Measurements from ENCODE around the gene TMEM94.

Gene TMEM94

DNA sequence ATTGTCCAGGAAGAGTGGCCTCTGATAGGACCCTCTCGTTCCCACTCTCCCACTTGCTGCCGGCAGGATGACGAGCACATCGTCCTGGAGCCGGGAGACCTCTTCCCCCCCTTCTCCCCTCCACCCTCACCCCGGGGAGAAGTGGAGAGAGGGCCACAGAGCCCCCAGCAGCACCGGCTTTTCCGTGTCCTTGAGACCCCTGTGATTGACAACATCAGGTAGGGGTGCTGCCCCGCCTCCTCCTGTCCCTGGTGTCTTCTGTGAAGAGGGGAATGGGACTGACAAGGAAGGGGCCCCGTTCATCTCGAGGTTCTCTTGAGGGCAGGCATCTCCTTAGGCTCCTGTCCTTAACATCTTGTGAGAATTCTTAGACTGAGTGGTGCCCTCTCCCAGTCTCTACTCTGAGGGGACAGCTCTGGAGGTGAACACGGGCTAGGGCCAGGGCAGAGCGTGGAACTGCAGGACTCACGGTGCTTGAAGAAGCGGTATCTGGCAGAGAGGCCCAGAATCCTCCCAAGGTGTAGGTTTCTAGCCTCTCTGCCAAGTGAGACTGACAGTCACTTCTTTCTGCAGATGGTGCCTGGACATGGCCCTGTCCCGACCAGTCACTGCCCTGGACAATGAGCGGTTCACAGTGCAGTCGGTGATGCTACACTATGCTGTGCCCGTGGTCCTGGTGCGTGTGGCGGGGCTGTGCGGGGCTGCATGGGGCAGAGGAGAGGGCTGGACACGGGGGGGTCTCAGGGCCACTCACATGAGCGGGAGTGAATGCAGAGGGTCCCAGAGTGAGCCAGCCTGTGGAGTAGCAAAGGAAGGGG is 32.5 kb downstream of the TMEM94 start:
- no peak overlapping the region for H3K27ac ChIP-seq (ENCODE audit: extremely low read depth, low read depth, low read length)
- no peaks in the 10 kb centered on the region for H3K9me3 ChIP-seq (ENCODE audit: control insufficient read depth, insufficient read depth, low read depth, low read length)
- no peaks in the 10 kb centered on the region for H3K4me1 ChIP-seq (ENCODE audit: control insufficient read depth, insufficient read depth, low read length)
- TF ChIP-seq, protein P1, sequence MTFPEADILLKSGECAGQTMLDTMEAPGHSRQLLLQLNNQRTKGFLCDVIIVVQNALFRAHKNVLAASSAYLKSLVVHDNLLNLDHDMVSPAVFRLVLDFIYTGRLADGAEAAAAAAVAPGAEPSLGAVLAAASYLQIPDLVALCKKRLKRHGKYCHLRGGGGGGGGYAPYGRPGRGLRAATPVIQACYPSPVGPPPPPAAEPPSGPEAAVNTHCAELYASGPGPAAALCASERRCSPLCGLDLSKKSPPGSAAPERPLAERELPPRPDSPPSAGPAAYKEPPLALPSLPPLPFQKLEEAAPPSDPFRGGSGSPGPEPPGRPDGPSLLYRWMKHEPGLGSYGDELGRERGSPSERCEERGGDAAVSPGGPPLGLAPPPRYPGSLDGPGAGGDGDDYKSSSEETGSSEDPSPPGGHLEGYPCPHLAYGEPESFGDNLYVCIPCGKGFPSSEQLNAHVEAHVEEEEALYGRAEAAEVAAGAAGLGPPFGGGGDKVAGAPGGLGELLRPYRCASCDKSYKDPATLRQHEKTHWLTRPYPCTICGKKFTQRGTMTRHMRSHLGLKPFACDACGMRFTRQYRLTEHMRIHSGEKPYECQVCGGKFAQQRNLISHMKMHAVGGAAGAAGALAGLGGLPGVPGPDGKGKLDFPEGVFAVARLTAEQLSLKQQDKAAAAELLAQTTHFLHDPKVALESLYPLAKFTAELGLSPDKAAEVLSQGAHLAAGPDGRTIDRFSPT (tag by site-specific recombination; IDR thresholded peaks at IDR 0.05): no peak
- TF ChIP-seq ZNF555 (tag by site-specific recombination; conservative IDR thresholded peaks at IDR 0.05) (no peak), GLI4 (tag by site-specific recombination; IDR thresholded peaks at IDR 0.05) (no peak), ZNF558 (tag by site-specific recombination; IDR thresholded peaks at IDR 0.05) (no peak), ZNF324 (tag by site-specific recombination; IDR thresholded peaks at IDR 0.05) (no peak), ZNF202 (tag by site-specific recombination; IDR thresholded peaks at IDR 0.05; ENCODE audit: borderline replicate concordance) (no peak), PRDM1 (tag by site-specific recombination; IDR thresholded peaks at IDR 0.05) (no peak), ZBTB48 (tag by site-specific recombination; IDR thresholded peaks at IDR 0.05) (no peak), ZNF335 (tag by site-specific recombination; conservative IDR thresholded peaks at IDR 0.05) (no peak), GFI1B (tag by site-specific recombination; IDR thresholded peaks at IDR 0.05) (no peak)
- TF ChIP-seq, protein P2, sequence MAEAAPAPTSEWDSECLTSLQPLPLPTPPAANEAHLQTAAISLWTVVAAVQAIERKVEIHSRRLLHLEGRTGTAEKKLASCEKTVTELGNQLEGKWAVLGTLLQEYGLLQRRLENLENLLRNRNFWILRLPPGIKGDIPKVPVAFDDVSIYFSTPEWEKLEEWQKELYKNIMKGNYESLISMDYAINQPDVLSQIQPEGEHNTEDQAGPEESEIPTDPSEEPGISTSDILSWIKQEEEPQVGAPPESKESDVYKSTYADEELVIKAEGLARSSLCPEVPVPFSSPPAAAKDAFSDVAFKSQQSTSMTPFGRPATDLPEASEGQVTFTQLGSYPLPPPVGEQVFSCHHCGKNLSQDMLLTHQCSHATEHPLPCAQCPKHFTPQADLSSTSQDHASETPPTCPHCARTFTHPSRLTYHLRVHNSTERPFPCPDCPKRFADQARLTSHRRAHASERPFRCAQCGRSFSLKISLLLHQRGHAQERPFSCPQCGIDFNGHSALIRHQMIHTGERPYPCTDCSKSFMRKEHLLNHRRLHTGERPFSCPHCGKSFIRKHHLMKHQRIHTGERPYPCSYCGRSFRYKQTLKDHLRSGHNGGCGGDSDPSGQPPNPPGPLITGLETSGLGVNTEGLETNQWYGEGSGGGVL (tag by site-specific recombination; IDR thresholded peaks at IDR 0.05): no peak
- TF ChIP-seq, protein P3, sequence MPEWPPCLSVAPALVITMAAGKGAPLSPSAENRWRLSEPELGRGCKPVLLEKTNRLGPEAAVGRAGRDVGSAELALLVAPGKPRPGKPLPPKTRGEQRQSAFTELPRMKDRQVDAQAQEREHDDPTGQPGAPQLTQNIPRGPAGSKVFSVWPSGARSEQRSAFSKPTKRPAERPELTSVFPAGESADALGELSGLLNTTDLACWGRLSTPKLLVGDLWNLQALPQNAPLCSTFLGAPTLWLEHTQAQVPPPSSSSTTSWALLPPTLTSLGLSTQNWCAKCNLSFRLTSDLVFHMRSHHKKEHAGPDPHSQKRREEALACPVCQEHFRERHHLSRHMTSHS (tag by site-specific recombination; IDR thresholded peaks at IDR 0.05): no peak
- H3K4me3 ChIP-seq (ENCODE audit: low read depth, low read length): no peak overlapping the region
- ChIA-PET CTCF (no interaction called here), POLR2A (interaction anchor here (1.1 kb wide), 1 partner anchor 33 kb away, joined by 3 read pairs; the partner anchor contains the start of gene TMEM94)
- peaks cover 0 to 45% of the 10 kb centered on the region in 2 experiments; a peak in 2 of 3 replicates for H3K36me3 ChIP-seq (ENCODE audit: control insufficient read depth in 2 of 2, insufficient read depth in 1 of 2, low read length in 2 of 2)

DNA sequence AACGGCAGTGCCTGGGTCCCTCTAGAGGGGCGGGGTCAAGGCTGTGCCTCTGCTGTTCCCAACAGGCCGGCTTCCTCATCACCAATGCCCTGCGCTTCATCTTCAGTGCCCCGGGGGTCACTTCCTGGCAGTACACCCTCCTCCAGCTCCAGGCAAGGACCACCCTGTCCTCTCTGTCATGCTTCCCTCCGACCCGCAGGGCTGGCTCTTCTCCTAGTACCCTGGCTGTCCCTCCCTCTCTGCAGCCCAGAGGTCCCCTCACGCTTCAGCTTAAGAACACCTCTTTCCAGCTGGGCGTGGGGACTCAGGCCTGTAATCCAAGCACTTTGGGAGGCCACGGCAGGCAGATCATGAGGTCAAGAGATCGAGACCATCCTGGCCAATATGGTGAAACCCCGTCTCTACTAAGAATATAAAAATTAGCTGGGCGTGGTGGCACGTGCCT is 33.1 kb downstream of the TMEM94 start:
- no peak overlapping the region for H3K4me3 ChIP-seq (ENCODE audit: low read depth, low read length)
- no peak overlapping the region for H3K27ac ChIP-seq (ENCODE audit: extremely low read depth, low read depth, low read length)
- peaks cover 0 to 51% of the 10 kb centered on the region in 2 experiments; a peak in 2 of 3 replicates for H3K36me3 ChIP-seq (ENCODE audit: control insufficient read depth in 2 of 2, insufficient read depth in 1 of 2, low read length in 2 of 2)
- CTCF ChIA-PET: no interaction called here
- POLR2A ChIA-PET: interaction anchor here (0.6 kb wide), 1 partner anchor 619 kb away, joined by 3 read pairs; no protein-coding TSS in a partner anchor
- no peaks in the 10 kb centered on the region for H3K4me1 ChIP-seq (ENCODE audit: control insufficient read depth, insufficient read depth, low read length)
- TF ChIP-seq YY2 (tag by site-specific recombination; IDR thresholded peaks at IDR 0.05): no peak
- no peak for TF ChIP-seq ZBTB48 (tag by site-specific recombination; IDR thresholded peaks at IDR 0.05)
- TF ChIP-seq ZNF560 (tag by site-specific recombination; IDR thresholded peaks at IDR 0.05; ENCODE audit: borderline replicate concordance): no peak
- TF ChIP-seq, protein P4, sequence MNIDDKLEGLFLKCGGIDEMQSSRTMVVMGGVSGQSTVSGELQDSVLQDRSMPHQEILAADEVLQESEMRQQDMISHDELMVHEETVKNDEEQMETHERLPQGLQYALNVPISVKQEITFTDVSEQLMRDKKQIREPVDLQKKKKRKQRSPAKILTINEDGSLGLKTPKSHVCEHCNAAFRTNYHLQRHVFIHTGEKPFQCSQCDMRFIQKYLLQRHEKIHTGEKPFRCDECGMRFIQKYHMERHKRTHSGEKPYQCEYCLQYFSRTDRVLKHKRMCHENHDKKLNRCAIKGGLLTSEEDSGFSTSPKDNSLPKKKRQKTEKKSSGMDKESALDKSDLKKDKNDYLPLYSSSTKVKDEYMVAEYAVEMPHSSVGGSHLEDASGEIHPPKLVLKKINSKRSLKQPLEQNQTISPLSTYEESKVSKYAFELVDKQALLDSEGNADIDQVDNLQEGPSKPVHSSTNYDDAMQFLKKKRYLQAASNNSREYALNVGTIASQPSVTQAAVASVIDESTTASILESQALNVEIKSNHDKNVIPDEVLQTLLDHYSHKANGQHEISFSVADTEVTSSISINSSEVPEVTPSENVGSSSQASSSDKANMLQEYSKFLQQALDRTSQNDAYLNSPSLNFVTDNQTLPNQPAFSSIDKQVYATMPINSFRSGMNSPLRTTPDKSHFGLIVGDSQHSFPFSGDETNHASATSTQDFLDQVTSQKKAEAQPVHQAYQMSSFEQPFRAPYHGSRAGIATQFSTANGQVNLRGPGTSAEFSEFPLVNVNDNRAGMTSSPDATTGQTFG (tag by site-specific recombination; IDR thresholded peaks at IDR 0.05; ENCODE audit: borderline replicate concordance): no peak
- no peak for TF ChIP-seq ZBTB7A (tag by site-specific recombination; IDR thresholded peaks at IDR 0.05; ENCODE audit: low read depth)
- TF ChIP-seq ZXDB (tag by site-specific recombination; IDR thresholded peaks at IDR 0.05): no peak
- TF ChIP-seq ZNF660 (tag by site-specific recombination; IDR thresholded peaks at IDR 0.05): no peak
- H3K9me3 ChIP-seq (ENCODE audit: control insufficient read depth, insufficient read depth, low read depth, low read length): no peaks in the 10 kb centered on the region
